Measurements from ENCODE around the gene BMAL1.

Gene BMAL1

DNA sequence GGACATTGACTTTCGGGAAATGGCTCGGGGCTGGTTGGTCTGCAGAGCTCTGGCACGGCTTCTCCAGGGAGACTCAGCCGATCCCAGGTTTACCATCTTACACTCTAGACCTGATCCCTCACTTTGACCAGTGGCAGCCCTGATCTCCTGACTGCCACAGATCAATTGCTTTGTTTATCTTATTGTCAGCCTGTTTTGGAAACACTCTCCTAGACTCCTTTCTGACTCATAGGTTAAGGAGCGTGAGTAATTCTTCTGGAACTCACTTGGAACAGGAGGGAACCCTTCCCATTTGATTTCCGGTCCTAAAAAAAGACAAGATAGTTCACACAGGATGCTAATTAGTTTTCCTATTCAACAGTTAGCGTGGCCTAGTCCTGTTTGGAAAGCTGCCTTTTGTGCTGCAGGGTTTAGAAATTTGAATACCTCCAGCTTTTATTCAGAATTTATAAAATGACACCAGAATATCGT is 16.0 kb upstream of the BMAL1 start:
- DNase-seq (ENCODE audit: low read depth, low spot score): no peak

DNA sequence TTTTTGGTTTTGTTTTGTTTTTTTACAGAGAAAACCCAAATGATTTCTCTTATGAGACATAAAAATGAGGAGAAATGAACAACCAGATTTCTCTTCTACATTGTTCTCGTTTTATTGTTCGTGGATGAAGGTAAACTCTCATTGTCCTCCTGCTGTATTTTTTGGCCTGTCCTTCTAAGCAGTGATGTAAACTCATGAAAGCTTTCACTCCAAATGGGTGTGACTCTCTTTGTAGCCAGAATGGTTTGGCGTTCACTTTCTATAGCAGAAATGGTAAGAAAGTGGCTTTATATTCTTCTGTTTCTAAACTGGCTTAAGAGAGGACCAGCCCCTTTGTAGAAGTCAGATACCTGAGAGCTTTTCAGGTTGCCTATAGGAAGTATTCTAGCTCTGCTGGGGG is 15.5 kb upstream of the BMAL1 start:
- no peak for DNase-seq (ENCODE audit: low read depth, low spot score)

DNA sequence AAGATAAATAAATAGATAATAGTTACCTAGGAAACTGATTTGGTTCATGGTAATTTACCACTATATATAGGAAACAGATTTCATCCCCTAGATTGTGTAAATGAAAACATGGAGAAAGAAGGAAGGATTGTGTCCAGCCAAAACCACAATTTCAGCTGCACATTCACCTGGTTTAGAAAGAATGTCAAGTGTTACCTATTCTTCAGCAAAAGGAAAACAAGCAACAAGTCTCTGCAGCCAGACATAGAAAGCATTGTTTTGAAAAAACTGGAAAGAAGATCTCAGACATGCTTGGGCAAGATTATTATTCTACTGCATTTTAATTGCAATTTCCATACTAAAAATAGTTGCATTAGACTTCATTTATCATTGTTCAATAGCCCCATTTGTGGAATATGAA is 8.8 kb upstream of the BMAL1 start:
- no peak for DNase-seq (ENCODE audit: low read depth, low spot score)

- no peak for DNase-seq (ENCODE audit: low read depth, low spot score)
Measured at GRCh38 chr11:13269775-13270174, 7.8 kb upstream of the BMAL1 start.

- no peak for DNase-seq (ENCODE audit: low read depth, low spot score)
Measured at GRCh38 chr11:13271060-13271693, 6.4 kb upstream of the BMAL1 start.

DNA sequence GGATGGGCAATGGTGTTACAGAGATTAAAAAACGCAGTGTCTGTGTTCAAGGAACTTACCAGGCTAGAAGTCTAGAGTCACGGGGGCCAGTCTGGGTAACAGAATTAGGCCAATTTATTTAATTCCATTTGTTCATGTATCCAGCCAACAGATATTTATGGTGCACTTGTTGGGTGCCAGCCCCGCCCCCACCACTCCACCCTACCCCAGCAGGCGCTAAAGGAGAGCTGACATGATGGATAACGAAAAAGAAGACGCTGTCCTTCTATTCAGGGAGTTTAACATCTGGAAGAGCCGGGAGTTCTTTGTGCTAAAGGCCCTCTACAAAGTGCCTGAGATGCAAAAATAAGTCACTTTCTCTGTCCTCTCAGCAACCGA is 1.1 kb upstream of the BMAL1 start:
- no peak for DNase-seq (ENCODE audit: low read depth, low spot score)

DNA sequence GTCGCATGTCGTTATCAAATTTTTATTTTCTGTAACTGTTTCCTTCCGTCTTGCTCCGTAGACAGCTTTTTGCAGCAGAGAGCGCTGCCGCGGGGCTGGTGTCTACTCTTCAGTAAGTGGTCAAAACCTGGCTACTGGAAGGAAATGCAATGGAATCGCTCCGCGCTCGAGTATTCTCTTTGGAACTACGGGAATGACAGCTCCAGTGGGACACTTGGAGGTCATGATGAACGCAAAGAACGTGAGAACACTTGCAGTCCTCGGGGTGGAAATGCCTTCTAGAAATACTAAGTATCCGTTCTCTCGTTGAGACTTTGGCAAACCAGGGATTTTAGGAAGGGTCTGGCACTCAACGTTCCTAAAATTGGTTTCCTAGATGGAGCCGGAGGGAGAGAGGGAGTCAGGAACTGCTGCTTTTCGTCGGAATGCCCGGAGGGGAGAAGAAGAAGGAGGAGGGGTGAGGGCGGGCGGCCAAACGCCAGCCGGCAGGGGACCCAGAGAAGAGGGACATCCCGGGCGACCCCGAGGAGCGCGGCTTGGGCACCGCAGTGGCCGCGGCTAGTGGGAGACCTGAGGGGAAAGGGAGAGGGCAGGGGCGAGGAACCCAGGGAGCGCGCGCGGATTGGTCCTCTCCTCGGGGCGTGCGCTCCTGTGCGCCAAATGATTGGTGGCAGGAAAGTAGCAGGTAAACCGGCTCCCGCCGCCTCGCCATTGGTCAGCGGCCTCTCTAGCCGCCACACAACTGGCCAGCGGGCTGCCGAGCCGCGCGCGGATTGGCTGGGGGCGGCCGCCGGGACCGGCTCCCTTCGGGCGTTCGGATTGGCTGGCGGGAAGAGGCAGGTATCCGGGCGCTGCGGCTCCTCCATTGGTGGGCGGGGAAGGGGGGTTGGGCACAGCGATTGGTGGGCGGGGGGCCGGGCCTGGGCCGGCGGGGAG is 490 bp upstream of the BMAL1 start:
- DNase-seq (ENCODE audit: low read depth, low spot score): peak; percentile 87

DNA sequence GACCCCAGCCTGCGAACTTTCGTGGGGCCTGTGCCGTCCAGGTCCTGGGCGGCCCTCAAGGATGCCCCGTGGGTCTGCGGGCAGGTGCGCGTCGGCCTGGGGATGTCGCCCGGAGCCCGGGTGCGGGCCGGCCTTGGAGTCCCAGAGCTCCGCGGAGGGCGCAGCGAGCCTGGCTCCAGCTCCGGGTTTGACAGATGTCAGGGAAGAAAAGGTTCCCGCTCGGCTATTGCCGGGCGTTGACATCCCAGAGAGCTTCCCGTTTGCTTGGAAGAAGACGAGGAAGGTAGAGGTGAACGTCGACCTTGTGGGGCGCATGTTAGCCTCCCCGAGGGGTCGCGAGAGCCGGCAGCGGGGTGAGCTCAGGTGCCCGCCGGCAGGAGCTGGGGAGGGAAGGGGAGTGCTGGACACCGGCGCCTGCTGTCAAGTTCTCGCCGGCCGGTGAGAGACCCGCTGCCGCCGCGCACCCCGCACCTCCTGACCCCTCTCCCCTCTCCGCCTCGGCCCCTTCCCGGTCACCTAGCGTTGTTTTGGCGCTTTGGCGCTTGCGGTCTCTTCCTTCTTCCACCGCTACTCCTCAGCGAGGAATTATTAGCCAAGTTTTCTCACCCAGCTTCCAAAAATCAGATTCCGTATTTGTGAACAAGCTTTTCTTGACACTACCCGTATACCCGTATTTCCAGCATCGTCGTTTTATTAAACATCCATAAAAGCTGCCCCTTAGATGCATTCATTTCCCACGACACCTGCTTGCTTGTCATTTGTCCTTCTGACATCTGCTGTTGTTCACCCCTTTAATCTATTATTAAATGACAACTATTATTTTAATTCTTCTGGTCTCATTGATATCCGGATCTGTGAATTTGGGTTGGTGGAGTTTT is 1.3 kb downstream of the BMAL1 start:
- no peak for DNase-seq (ENCODE audit: low read depth, low spot score)

GRCh38 chr11:13279487-13279834 is 1.9 kb downstream of the BMAL1 start:
- no peak for DNase-seq (ENCODE audit: low read depth, low spot score)

DNA sequence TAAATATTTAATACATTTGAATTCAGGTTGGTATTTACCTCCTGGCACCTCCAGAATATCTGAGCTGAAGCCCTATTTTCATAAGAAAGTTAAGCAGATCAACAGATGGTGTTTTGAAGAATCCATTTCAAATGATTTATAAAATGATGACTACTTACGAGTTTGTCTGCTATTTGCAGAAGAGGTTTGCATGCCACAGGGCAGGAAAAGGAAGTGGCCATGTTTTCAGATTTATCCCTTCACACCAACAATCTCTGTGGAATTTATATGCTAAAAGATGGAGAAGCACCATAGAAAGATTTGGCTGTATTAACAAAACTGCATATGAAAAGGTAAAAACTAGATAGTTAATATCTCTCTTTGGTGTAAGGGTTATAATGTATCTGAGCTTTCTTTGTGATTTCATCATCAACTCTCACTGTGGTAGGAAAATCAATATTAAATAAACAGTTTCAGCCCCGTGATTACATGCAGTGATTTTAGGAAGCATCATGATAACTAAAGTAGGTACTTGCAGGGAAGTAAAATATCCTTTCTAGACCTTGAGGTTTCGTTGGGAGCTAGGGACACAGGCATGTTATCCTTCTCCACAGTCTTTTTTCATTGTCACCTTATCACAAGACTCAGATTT is 2.6 kb downstream of the BMAL1 start:
- no peak for DNase-seq (ENCODE audit: low read depth, low spot score)

GRCh38 chr11:13280777-13281176 is 3.2 kb downstream of the BMAL1 start:
- no peak for DNase-seq (ENCODE audit: low read depth, low spot score)

DNA sequence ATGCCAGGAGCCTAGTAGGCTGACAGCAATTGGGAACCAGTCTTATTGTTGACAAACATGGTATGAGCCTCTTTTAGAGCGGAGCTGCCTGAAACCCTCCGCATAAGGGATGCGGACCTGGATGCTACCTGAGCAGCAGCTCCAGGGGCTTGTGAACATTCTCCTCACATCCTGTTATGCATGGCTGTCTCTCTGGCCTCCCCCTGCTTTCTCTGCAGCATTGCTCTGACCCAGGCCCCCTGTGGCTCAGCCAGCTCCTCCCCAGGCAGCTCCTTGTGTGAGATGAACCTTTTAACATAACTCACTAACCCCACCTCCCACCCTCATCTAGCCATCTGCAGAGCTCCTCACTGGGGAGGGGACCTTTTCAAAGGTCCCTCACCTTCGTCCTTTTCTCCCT is 6.0 kb downstream of the BMAL1 start:
- no peak for DNase-seq (ENCODE audit: low read depth, low spot score)

DNA sequence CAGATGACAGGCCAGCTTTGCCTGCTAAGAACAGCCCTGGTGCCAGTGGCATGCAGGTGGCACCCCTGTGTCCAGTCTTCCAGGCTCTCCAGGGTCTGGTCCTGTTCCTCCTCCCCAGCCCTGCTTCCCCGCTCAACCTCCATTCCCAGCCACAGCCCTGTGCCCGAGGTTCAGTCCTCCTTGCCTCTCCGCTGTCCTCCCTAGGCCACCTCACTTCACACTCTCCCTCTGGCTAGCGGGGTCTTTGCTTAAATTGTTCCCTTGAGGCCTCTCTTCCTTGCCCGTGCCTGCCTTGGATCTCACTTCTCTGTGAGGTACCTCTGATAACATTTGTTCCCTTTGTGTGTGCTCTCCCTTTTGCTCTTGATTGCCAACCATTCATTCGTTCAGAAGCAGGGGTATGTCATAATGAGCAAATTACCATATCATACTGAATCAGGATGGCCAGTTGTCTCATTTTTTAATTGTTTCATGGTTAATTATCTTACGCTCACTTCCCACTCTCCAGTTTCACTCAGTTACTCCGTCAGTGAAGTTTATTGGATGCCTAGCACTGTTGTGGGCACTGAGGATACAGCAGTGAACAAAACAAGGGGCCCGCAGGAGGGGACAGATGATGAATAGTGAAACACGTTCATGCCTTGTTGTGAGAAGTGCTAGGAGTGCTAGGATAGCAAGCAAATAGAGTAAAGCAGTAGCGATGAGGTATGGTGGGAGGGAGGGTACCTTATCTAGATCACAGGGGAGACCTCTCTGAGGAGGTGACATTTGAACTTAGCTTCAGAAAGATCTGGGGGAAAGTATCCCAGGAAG is 7.4 kb downstream of the BMAL1 start:
- DNase-seq (ENCODE audit: low read depth, low spot score): no peak

DNA sequence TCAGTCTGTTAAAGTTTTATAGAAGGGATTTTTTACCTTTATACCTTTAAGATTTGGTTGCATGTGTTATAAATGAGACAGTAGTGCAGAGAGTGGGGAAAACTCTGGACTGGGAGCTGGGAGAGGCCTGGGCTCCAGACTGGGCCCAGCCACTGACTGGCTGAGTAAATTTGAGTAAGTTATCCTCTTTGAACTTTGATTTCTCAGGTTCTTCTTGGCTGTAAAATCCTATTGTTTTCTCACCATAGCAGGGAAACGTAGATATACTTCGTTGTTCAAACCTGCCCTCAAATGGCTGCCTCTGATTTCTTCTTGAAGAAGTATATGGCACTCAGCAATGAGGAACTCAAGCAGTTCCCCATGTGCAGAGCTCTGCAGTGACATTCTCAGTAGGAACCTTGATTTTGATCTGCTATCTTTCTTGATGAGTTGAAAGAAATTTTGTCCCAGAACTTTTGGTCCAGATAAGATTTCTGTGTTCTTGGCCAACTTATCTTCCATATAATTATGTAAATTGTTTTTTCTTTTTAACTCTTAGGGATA is 8.8 kb downstream of the BMAL1 start:
- no peak for DNase-seq (ENCODE audit: low read depth, low spot score)

GRCh38 chr11:13287036-13287435 is 9.4 kb downstream of the BMAL1 start:
- DNase-seq (ENCODE audit: low read depth, low spot score): no peak

GRCh38 chr11:13287681-13288080 is 10.1 kb downstream of the BMAL1 start:
- no peak for DNase-seq (ENCODE audit: low read depth, low spot score)

DNA sequence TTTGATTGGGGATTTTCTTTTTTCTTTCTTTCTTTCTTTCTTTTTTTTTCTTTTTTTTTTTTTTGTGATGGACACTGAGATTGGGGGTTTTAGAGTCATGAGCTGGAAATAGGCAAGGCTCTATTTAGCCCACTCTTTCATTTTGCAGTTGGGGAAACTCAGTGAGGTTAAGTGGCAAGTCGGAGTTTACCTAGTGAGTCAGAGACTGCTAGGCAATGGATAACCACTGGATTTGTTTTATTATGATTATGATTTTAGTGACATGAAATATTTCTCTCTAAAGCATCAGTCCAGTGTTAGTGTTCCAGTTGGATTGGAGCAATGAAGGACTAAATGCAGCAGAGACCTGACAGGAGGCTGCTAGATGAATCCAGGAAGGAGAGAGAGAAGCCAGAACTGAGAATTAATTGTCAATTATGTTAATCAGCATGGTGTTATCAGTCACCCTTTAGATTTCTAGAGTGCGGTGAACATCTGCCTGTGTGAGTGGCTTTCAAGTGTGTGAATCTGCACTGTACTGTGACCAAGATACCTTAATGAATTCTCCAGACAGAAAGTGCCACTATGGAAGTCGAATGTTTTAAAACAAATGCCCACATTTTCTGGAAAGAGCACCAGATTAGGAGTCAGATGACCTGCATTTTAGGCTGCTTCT is 10.9 kb downstream of the BMAL1 start:
- DNase-seq (ENCODE audit: low read depth, low spot score): no peak

- no peak for DNase-seq (ENCODE audit: low read depth, low spot score)
Measured at GRCh38 chr11:13289081-13289480, 11.5 kb downstream of the BMAL1 start.

DNA sequence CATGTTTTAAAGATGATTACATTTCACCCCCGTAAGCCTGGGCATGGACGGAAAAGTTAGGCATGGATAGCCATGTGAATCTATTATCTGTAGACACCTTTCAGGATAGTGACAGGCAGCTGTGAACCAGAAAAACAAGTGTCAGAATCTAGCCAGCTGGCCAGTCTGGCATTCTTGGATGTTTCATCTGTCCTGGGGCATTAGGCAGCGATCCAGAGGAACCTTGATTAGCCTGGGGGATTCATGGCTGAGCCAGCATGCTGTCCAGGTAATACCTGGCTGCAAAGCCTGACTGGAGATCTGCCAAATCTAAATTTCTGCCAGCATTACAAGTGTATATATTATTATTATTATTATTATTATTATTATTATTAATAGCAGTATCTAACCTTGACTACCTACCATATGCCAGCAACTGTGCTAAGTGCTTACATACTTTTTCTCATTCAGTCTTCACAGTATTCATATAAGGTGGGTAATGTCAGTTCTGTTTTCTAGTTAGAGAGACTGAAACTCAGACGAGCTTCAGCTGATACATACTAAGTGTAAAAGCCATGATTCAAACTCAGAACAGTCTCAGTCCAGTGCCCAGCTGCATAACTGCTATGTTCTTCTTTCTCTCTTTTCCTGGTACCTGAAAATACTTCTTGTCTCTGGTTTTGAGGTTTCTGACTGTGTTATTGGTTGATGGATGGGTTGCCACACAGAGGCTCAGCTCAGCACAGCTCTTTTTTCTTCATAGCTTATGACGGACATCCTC is 12.8 kb downstream of the BMAL1 start:
- no peak for DNase-seq (ENCODE audit: low read depth, low spot score)

All from brain pericyte (primary cell).